Parathyroid adenoma (tissue), 2 donors: ENCODE data around the gene PPP2R5C.

Source experiments
- H2AFZ ChIP-seq: fragments of 300-600 bp; sonication (generic); one replicate; pipeline ENCODE4 v1.7.0; 2017; ENCODE audit warnings: antibody characterized with exemption, mild to moderate bottlenecking
- H3K27ac ChIP-seq: fragments of 300-600 bp; sonication (generic); one replicate; pipeline ENCODE4 v1.7.0; 2017
- H3K27me3 ChIP-seq: fragments of 300-600 bp; sonication (generic); one replicate; pipeline ENCODE4 v1.7.0; 2017; ENCODE audit warnings: low read length; ENCODE audit not compliant: control insufficient read depth, insufficient read depth
- H3K36me3 ChIP-seq: fragments of 300-600 bp; sonication (generic); one replicate; pipeline ENCODE4 v1.7.0; 2017; ENCODE audit warnings: low read length; ENCODE audit not compliant: control insufficient read depth, insufficient read depth
- H3K4me1 ChIP-seq: fragments of 300-600 bp; sonication (generic); one replicate; pipeline ENCODE4 v1.7.0; 2017; ENCODE audit warnings: control low read depth
- H3K4me2 ChIP-seq: fragments of 300-600 bp; sonication (generic); one replicate; pipeline ENCODE4 v1.7.0; 2017; ENCODE audit warnings: low read length
- H3K4me3 ChIP-seq: fragments of 300-600 bp; sonication (generic); one replicate; pipeline ENCODE4 v1.7.0; 2017; ENCODE audit warnings: low read depth, low read length
- H3K79me2 ChIP-seq: fragments of 300-600 bp; sonication (generic); one replicate; pipeline ENCODE4 v1.7.0; 2017; ENCODE audit warnings: control low read depth
- H3K9ac ChIP-seq: fragments of 300-600 bp; sonication (generic); one replicate; pipeline ENCODE4 v1.7.0; 2017; ENCODE audit warnings: mild to moderate bottlenecking
- H3K9me3 ChIP-seq: fragments of 300-600 bp; sonication (generic); one replicate; pipeline ENCODE4 v1.7.0; 2017; ENCODE audit warnings: low read length; ENCODE audit not compliant: control insufficient read depth
- CTCF ChIP-seq: fragments of 300-600 bp; sonication (generic); IDR thresholded peaks from one replicate; pipeline ENCODE4 v1.7.0; 2017; ENCODE audit warnings: antibody characterized with exemption, mild to moderate bottlenecking
- donor health status: primary hyperparathyroidism.

PPP2R5C gene

GRCh38 chr14:101817501-101818001, 56.0 kb downstream of the PPP2R5C start:
- no peak overlapping the region for H3K4me2 ChIP-seq
- TF ChIP-seq CTCF: no peak

GRCh38 chr14:101819251-101819990, 57.9 kb downstream of the PPP2R5C start:
- Histone ChIP-seq H3K79me2 (peaks cover 48% of the 10 kb centered on the region), H3K27ac (no peak overlapping the region), H3K4me1 (peaks cover 2% of the 10 kb centered on the region), H3K4me3 (no peak overlapping the region), H3K36me3 (no peaks in the 10 kb centered on the region), H3K4me2 (no peak overlapping the region), H3K9me3 (no peaks in the 10 kb centered on the region), H3K27me3 (no peaks in the 10 kb centered on the region), H2AFZ (no peak overlapping the region), H3K9ac (no peak overlapping the region)
- TF ChIP-seq CTCF: no peak

More at GRCh38 chr14:101817501-101818001, 56.0 kb downstream of the PPP2R5C start:
- Histone ChIP-seq H3K27me3 (no peaks in the 10 kb centered on the region), H3K4me3 (no peak overlapping the region), H3K27ac (no peak overlapping the region), H3K79me2 (peaks cover 51% of the 10 kb centered on the region), H3K9me3 (no peaks in the 10 kb centered on the region), H3K9ac (no peak overlapping the region), H3K36me3 (no peaks in the 10 kb centered on the region), H2AFZ (no peak overlapping the region), H3K4me1 (no peaks in the 10 kb centered on the region)

DNA sequence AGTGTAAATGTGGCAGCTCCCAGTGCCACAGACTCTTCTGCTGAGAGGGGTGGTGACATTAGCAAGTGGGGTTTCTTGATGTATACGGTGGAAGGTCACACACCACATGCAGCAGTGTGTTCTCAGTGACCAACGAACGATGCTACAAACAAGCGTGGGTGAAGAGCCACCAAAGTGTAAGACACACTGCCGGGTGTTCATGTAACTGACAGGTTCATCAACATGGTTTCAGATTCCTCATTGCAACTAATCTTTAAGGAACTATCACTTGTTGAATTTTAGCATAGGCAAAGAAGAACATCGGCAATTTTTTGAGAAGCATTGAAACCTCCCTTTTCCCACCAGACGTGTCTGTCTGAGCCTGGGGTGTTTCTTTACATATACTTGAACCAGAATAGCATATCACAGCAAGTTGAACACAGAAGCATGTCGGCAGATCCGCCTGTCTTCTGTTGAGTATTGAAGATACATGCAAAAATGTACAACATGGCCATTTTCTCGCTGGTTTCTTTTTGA, 58.8 kb downstream of the PPP2R5C start:
- H3K36me3 ChIP-seq: no peaks in the 10 kb centered on the region
- H3K4me1 ChIP-seq: peaks cover 6% of the 10 kb centered on the region
- TF ChIP-seq CTCF: no peak

DNA sequence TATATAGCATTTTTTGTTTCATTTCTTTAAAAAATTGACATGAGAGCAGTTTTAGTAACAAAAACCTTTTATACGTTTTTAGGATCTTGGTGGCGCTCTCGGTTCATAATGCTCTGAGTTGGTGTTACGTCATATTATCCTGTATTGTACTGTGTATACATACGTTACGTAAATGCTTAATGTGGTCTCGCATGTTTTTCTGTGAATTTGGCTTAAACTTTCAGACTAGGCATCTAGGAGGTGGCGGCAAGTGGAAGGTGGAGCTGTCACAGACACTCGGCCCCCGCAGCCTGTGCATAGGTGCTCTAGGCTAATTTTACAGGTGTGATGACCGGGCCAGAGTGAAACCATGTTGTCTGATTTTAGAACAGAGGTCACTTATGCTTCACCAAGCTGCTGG, 60.0 kb downstream of the PPP2R5C start:
- Histone ChIP-seq H2AFZ (no peak overlapping the region), H3K9ac (no peak overlapping the region), H3K4me2 (no peak overlapping the region), H3K4me3 (no peak overlapping the region), H3K27ac (no peak overlapping the region), H3K36me3 (no peaks in the 10 kb centered on the region), H3K9me3 (no peaks in the 10 kb centered on the region), H3K4me1 (peaks cover 6% of the 10 kb centered on the region), H3K79me2 (peaks cover 51% of the 10 kb centered on the region), H3K27me3 (no peaks in the 10 kb centered on the region)
- no peak for TF ChIP-seq CTCF

More for the DNA sequence above, 58.8 kb downstream of the PPP2R5C start:
- Histone ChIP-seq H3K4me3 (no peak overlapping the region), H3K9me3 (no peaks in the 10 kb centered on the region), H3K27ac (no peak overlapping the region), H2AFZ (no peak overlapping the region), H3K79me2 (peaks cover 46% of the 10 kb centered on the region), H3K4me2 (no peak overlapping the region), H3K9ac (no peak overlapping the region), H3K27me3 (no peaks in the 10 kb centered on the region)
